Nephron progenitor cell (in vitro differentiated cells): ENCODE results near the gene TNKS1BP1.

Experiments used
- DNase-seq: peaks from one replicate; pipeline ENCODE4 v3.0.0; 2021
- H3K27ac Mint-ChIP-seq: 2 replicates; pipeline ENCODE4 v1.8.0; 2021; ENCODE audit warnings: mild to moderate bottlenecking, moderate library complexity, mixed read lengths
- H3K27me3 Mint-ChIP-seq: 2 replicates; pipeline ENCODE4 v1.8.0; 2021; ENCODE audit warnings: mild to moderate bottlenecking, low read depth, mixed read lengths; ENCODE audit not compliant: poor library complexity
- H3K36me3 Mint-ChIP-seq: 2 replicates; pipeline ENCODE4 v1.8.0; 2021; ENCODE audit warnings: low read depth, mixed read lengths
- H3K4me1 Mint-ChIP-seq: 2 replicates; pipeline ENCODE4 v1.8.0; 2021; ENCODE audit warnings: mixed read lengths
- H3K4me3 Mint-ChIP-seq: 2 replicates; pipeline ENCODE4 v1.8.0; 2021; ENCODE audit warnings: mild to moderate bottlenecking, moderate library complexity, mixed read lengths
- H3K9me3 Mint-ChIP-seq: 2 replicates; pipeline ENCODE4 v1.8.0; 2021; ENCODE audit warnings: mild to moderate bottlenecking, moderate library complexity, mixed read lengths
- CTCF ChIP-seq: fragments of 200-600 bp; sonication (generic); IDR thresholded peaks from 2 replicates; pipeline ENCODE4 v1.5.0; 2021; ENCODE audit warnings: antibody characterized with exemption

Gene TNKS1BP1

DNA sequence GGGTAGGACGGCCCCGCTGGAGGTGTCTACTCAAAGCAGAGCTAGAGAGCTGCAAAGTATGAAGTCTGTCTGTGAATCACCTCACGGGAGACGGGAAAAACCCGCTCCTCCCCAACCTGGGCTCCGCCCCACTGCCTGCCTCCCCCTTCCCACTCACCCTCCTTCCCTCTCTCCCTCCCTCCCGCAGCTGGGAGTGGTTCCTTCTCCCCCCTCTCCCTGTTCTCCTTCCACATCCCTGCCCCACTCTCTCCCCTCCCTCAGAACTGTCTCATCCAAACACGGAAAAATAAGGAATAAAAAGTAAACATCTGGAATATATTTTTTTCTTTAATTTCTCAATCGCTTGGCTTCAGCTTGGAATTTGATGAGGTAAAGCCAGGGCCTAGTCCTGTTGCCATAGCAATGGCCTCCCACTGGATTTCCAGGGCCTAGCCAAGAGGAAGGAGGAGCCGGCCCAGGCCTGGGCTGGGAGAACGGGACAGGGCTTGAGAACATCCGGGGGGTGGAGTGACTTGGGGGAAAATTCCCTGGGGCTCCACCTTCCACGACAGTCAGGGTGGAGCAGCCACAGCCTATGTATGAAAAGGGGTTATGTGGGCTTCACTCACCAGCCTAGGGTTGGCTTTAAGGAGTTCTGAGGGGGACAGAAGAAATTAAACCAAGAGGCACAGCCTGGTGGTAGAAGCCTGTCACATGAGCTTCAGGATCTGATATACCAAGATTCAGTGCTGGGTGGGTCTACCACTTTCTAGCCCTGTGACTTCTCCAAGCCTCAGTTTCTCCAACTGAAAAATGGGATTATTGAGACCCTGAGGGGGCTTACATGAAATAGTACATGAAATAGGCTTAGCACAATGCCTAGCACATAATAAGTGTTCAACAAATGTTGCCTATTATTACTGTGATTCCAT is 2.2 kb downstream of the TNKS1BP1 start:
- peaks cover 42% of the 10 kb centered on the region for H3K36me3 Mint-ChIP-seq
- peak overlapping the region; percentile 98 for H3K4me3 Mint-ChIP-seq
- H3K9me3 Mint-ChIP-seq: no peaks in the 10 kb centered on the region
- peak; percentile 64 for DNase-seq
- H3K27ac Mint-ChIP-seq: peak overlapping the region; percentile 97
- H3K4me1 Mint-ChIP-seq: peaks cover 57% of the 10 kb centered on the region
- no peak for TF ChIP-seq CTCF
- no peaks in the 10 kb centered on the region for H3K27me3 Mint-ChIP-seq

DNA sequence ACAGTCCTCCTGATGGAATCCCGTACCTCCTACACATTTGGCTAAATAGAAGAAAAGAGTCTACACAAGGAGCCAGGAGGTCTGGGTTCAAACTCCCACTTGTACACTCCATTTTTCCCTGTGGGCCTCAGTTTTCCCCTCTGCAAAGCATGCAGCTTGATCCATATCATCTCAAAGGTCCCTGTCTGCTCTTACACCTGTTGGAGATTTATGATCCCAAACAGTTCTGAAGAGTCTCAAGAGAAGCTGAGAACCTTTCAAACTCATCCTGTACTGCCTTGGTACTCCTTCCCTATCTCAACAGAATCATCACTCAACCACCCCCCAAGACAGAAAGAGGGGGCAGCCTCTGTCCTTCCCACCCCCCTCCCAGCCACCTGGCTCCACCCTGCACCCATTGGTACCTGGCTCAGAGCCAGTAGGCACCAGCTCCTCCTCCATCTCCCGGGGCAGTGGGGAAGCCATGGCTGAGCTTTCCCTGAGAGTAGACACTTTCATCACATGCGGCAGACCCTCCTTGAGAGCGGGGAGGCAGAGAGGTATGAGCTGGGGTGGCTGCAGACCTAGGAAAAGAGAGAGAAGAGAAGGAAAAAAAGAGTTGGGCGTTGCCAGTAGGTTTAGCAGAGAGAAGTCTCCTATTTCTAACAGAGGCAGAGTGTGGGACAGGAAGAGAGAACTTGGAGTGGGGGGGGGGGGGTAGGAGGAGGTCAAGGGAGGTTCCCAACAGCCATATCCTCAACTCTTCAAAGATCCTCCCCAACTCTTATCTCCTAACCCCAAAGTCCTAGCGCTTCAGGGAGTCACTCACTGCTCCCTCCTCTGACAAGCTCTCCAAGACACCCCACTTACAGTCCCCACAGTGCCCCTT is 3.1 kb downstream of the TNKS1BP1 start:
- DNase-seq: no peak
- Mint-ChIP-seq H3K9me3 (no peaks in the 10 kb centered on the region), H3K4me1 (peaks cover 48% of the 10 kb centered on the region), H3K27ac (peak overlapping the region; percentile 97), H3K27me3 (no peaks in the 10 kb centered on the region), H3K4me3 (peak overlapping the region; percentile 98), H3K36me3 (peaks cover 33% of the 10 kb centered on the region)
- TF ChIP-seq CTCF: no peak

GRCh38 chr11:57320719-57321387 is 3.9 kb downstream of the TNKS1BP1 start:
- Mint-ChIP-seq H3K36me3 (peaks cover 25% of the 10 kb centered on the region), H3K27ac (peak overlapping the region; percentile 60), H3K4me3 (no peak overlapping the region), H3K27me3 (no peaks in the 10 kb centered on the region), H3K4me1 (peaks cover 41% of the 10 kb centered on the region), H3K9me3 (no peaks in the 10 kb centered on the region)
- no peak for TF ChIP-seq CTCF
- DNase-seq: no peak

- Mint-ChIP-seq H3K4me3 (no peak overlapping the region), H3K27ac (no peak overlapping the region), H3K9me3 (no peaks in the 10 kb centered on the region), H3K36me3 (peaks cover 25% of the 10 kb centered on the region), H3K27me3 (no peaks in the 10 kb centered on the region), H3K4me1 (peaks cover 34% of the 10 kb centered on the region)
- no peak for TF ChIP-seq CTCF
- DNase-seq: no peak
Measured at GRCh38 chr11:57320067-57320718, 4.6 kb downstream of the TNKS1BP1 start.

DNA sequence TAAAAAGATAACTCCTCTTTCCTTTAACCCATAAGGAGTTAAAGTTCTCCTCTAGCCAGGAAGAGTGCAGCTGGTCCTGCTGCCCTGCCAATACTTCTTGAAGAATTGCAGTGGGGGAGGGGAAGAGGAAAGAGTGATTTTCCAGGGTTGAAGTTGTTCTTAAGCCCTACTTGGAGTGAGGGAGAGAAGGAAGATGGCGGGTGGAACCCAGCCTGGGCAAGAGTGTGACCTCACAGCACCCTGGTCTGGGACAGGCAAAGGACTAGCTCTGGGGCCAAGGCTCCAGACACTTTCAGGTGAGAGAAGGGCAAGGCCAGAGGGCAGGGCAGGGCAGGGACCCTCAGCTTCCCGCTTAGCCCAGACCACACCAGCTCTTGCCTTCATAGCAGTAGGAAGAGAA is 6.6 kb downstream of the TNKS1BP1 start:
- TF ChIP-seq CTCF: no peak
- Mint-ChIP-seq H3K27ac (peak overlapping the region; percentile 14), H3K36me3 (peaks cover 29% of the 10 kb centered on the region), H3K4me3 (peak overlapping the region; percentile 49), H3K9me3 (no peaks in the 10 kb centered on the region), H3K27me3 (no peaks in the 10 kb centered on the region), H3K4me1 (peaks cover 27% of the 10 kb centered on the region)
- DNase-seq: no peak
